ENCODE results near the gene BRIX1. TPM values are rescaled to one million over a fixed set of nuclear protein-coding genes. Genes with fewer than 3 reads are reported as not detected.

BRIX1 gene
- total RNA-seq, 1 experiment from 2014 or later: 76.4 TPM

- Histone ChIP-seq H3K36me3 (ENCODE audit: control insufficient read depth in 1 of 2, insufficient read depth in 2 of 2, low read length in 2 of 2) (peaks cover 19 to 24% of the 10 kb centered on the region in 2 experiments; a peak in 3 of 4 replicates), H2AFZ (ENCODE audit: low read depth, low read length, poor library complexity, severe bottlenecking) (no peak overlapping the region), H3K27ac (ENCODE audit: low read depth, low read length) (no peak overlapping the region; the same call in 1 of the 2 replicates), H3K4me1 (ENCODE audit: control insufficient read depth in 1 of 2, insufficient read depth in 2 of 2, low read length in 2 of 2) (peaks cover 30 to 40% of the 10 kb centered on the region in 2 experiments), H3K79me2 (ENCODE audit: insufficient read depth, low read length) (peaks cover 69% of the 10 kb centered on the region), H3K9ac (ENCODE audit: low read length) (no peak overlapping the region), H3K27me3 (ENCODE audit: insufficient read depth, low read length) (no peaks in the 10 kb centered on the region), H3K9me3 (ENCODE audit: control insufficient read depth in 1 of 2, insufficient read depth in 1 of 2, low read depth in 1 of 2, low read length in 2 of 2) (no peaks in the 10 kb centered on the region), H4K20me1 (ENCODE audit: insufficient read depth) (peaks cover 18% of the 10 kb centered on the region), H3K4me2 (ENCODE audit: low read length) (peak overlapping the region; percentile 65; the same call in 1 of the 2 replicates), H3K4me3 (replicated peaks in 1 of 2; ENCODE audit: low read depth in 1 of 2, low read length in 2 of 2) (no peak overlapping the region), H3K9me2 (ENCODE audit: insufficient read depth) (no peaks in the 10 kb centered on the region)
- TF ChIP-seq REST (IDR thresholded peaks at IDR 0.05; ENCODE audit: low read depth): no peak
- TF ChIP-seq CTCF (IDR thresholded peaks at IDR 0.05 in 2 of 3, conservative IDR thresholded peaks at IDR 0.05 in 1 of 3; ENCODE audit: borderline replicate concordance in 1 of 3, insufficient read depth in 1 of 3, low read depth in 2 of 3, low read length in 2 of 3): no peak
- no peak for TF ChIP-seq CBX3 (IDR thresholded peaks at IDR 0.05; ENCODE audit: low read depth)
- no peak for TF ChIP-seq EZH2 (IDR thresholded peaks at IDR 0.05)
- TF ChIP-seq YY1 (IDR thresholded peaks at IDR 0.05; ENCODE audit: extremely low read depth, insufficient replicate concordance, low read depth, low read length): no peak
- no peak for TF ChIP-seq ZNF274 (IDR thresholded peaks at IDR 0.05; ENCODE audit: low read depth, low read length)
- no peak for TF ChIP-seq ELF1 (IDR thresholded peaks at IDR 0.05; ENCODE audit: borderline replicate concordance, low read depth)
- no peak for TF ChIP-seq EGR1 (IDR thresholded peaks at IDR 0.05; ENCODE audit: low read depth)
- no peak for TF ChIP-seq POLR2A (IDR thresholded peaks at IDR 0.05; ENCODE audit: borderline replicate concordance, extremely low read depth, insufficient read depth, insufficient read length)
- no peak for TF ChIP-seq ZFX (IDR thresholded peaks at IDR 0.05)
- TF ChIP-seq TCF7L2 (IDR thresholded peaks at IDR 0.05; ENCODE audit: borderline replicate concordance, extremely low read depth, insufficient read depth, insufficient read length): no peak
- DNase-seq (ENCODE audit: low read depth, low spot score) (no peak), ATAC-seq (no peak)
- intact Hi-C loops (cut with micrococcal nuclease): loop anchor here (10.0 kb wide), 1 partner anchor 1483 kb away; the partner anchor contains the start of gene TARS1
- ChIA-PET CTCF (interaction anchor here (0.9 to 1.9 kb wide), 2 partner anchors 13 to 454 kb away, joined by 3 to 5 read pairs; partner anchors contain the start of genes BRIX1 and RAD1), POLR2A (no interaction called here), RAD21 (ENCODE audit: low non-redundant PET in 1 of 2, low total read pairs in 2 of 2, uncharacterized antibody in 2 of 2, unreplicated experiment in 2 of 2) (no interaction called here)
- no TSS peak for BruUV-seq (replicated peaks)
Measured at GRCh38 chr5:34928267-34928666, 12.8 kb downstream of the BRIX1 start.

Measured in HCT116 (cell line).